PC-9 (cell line): ENCODE measurements around the gene ANK2. TPM values are rescaled to one million over a fixed set of nuclear protein-coding genes. Genes with fewer than 3 reads are reported as not detected.

Experiments
- BruUV-seq: library from RNA; stranded (reverse); fragments of 400-500 nt; replicated peaks from 2 replicates; lab custom pipeline; 2021; lab: Mats Ljungman, UMichigan
- CTCF ChIA-PET: fragments of 300-600 bp; sonication (Branson Sonifier 250); formaldehyde crosslinking; loops from one replicate; lab custom pipeline; 2022; ENCODE audit warnings: antibody characterized with exemption; lab: Charles Lee
- POLR2A ChIA-PET: fragments of 300-600 bp; sonication (Branson Sonifier 250); formaldehyde crosslinking; loops from one replicate; lab custom pipeline; 2022; ENCODE audit warnings: antibody characterized with exemption; ENCODE audit not compliant: unreplicated experiment; lab: Charles Lee
- DNase-seq, 2 experiments: peaks; one replicate each; pipeline versions ENCODE4 v3.0.0 to v3.0.0-alpha.2; 2015 to 2022; ENCODE audit warnings: mixed read lengths in 1 of 2
- H2AFZ ChIP-seq: fragments of 200-600 bp; sonication (generic); 2 replicates; pipeline ENCODE4 v1.8.1; 2017; ENCODE audit warnings: antibody characterized with exemption
- H3F3A ChIP-seq: fragments of 200-600 bp; sonication (generic); 2 replicates; pipeline ENCODE4 v1.8.1; 2017; ENCODE audit warnings: antibody characterized with exemption, mild to moderate bottlenecking, low read depth; ENCODE audit not compliant: insufficient read depth
- H3K27ac ChIP-seq: fragments of 200-600 bp; sonication (generic); 2 replicates; pipeline ENCODE4 v1.6.1; 2016; ENCODE audit warnings: mixed run types
- H3K27me3 ChIP-seq: fragments of 200-600 bp; sonication (generic); 2 replicates; pipeline ENCODE4 v1.6.1; 2016; ENCODE audit warnings: low read depth, mixed run types; ENCODE audit not compliant: insufficient read depth
- H3K36me3 ChIP-seq: fragments of 200-600 bp; sonication (generic); 2 replicates; pipeline ENCODE4 v1.6.1; 2016; ENCODE audit warnings: low read depth, mixed run types
- H3K4me1 ChIP-seq: fragments of 200-600 bp; sonication (generic); replicated peaks from 2 replicates; pipeline ENCODE4 v1.6.1; 2016; ENCODE audit warnings: mixed run types; ENCODE audit not compliant: insufficient read depth
- H3K4me2 ChIP-seq: fragments of 200-600 bp; sonication (generic); 2 replicates; pipeline ENCODE4 v1.6.1; 2017; ENCODE audit warnings: mixed run types
- H3K4me3 ChIP-seq: fragments of 200-600 bp; sonication (generic); 2 replicates; pipeline ENCODE4 v1.6.1; 2016; ENCODE audit warnings: mixed run types
- H3K79me2 ChIP-seq: fragments of 200-600 bp; sonication (generic); 2 replicates; pipeline ENCODE4 v1.6.1; 2017; ENCODE audit warnings: low read depth, mixed run types
- H3K9me2 ChIP-seq: fragments of 200-600 bp; sonication (generic); 2 replicates; pipeline ENCODE4 v1.8.1; 2017; ENCODE audit warnings: mild to moderate bottlenecking; ENCODE audit not compliant: insufficient read depth
- H3K9me3 ChIP-seq: fragments of 200-600 bp; sonication (generic); 2 replicates; pipeline ENCODE4 v1.8.1; 2016; ENCODE audit warnings: low read depth; ENCODE audit not compliant: insufficient read depth
- H4K20me1 ChIP-seq: fragments of 200-600 bp; sonication (generic); 2 replicates; pipeline ENCODE4 v1.8.1; 2017; ENCODE audit not compliant: insufficient read depth
- EZH2 ChIP-seq: fragments of 200-600 bp; sonication (generic); IDR thresholded peaks from 2 replicates; pipeline ENCODE4 v1.8.0; 2017; ENCODE audit warnings: antibody characterized with exemption, low read depth
- intact Hi-C: fragments of 100-400 bp; cut with micrococcal nuclease; formaldehyde crosslinking; loops from one replicate; pipeline ENCODE4 v1.10.0; 2022; ENCODE audit not compliant: unreplicated experiment
- total RNA-seq: library from RNA; stranded (reverse); gene quantifications from 2 replicates; pipeline ENCODE4 v1.2.3, GENCODE V29; 2021
- TF ChIP-seq, protein P1 (sequence below): fragments of 200-600 bp; sonication (generic); conservative IDR thresholded peaks from 2 replicates; pipeline ENCODE4 v1.6.1; 2017; ENCODE audit warnings: mixed run types, antibody characterized with exemption, mild to moderate bottlenecking, moderate library complexity

The ANK2 gene
- total RNA-seq, 1 experiment from 2014 or later: 0.61 TPM

DNA sequence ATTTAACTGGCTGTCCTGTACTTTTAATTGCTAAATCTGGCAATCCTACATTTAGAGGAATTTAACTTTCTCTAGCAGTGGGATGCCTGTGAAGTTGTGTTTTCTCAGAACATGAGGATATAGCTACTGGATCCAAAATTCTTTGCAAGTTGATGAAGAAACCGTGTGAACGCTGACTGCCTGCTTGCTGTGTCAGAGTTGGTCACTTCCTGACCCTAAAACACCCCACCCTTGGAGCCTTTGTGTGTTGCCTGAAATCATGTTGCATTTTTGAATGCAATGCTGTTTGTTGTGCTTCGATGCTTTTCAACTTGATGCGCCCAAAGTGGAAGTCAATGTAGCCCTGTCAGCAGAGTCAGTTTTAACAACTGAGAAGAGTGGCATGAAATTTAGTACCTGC is 211.2 kb downstream of the ANK2 start:
- Histone ChIP-seq H3F3A (no peaks in the 10 kb centered on the region), H3K9me2 (no peaks in the 10 kb centered on the region), H3K9me3 (no peaks in the 10 kb centered on the region), H3K27ac (no peak overlapping the region), H3K79me2 (no peaks in the 10 kb centered on the region), H3K4me2 (no peak overlapping the region), H4K20me1 (no peaks in the 10 kb centered on the region), H3K27me3 (no peaks in the 10 kb centered on the region), H2AFZ (no peak overlapping the region), H3K4me1 (no peaks in the 10 kb centered on the region), H3K4me3 (no peak overlapping the region), H3K36me3 (no peaks in the 10 kb centered on the region)
- TF ChIP-seq, protein P1, sequence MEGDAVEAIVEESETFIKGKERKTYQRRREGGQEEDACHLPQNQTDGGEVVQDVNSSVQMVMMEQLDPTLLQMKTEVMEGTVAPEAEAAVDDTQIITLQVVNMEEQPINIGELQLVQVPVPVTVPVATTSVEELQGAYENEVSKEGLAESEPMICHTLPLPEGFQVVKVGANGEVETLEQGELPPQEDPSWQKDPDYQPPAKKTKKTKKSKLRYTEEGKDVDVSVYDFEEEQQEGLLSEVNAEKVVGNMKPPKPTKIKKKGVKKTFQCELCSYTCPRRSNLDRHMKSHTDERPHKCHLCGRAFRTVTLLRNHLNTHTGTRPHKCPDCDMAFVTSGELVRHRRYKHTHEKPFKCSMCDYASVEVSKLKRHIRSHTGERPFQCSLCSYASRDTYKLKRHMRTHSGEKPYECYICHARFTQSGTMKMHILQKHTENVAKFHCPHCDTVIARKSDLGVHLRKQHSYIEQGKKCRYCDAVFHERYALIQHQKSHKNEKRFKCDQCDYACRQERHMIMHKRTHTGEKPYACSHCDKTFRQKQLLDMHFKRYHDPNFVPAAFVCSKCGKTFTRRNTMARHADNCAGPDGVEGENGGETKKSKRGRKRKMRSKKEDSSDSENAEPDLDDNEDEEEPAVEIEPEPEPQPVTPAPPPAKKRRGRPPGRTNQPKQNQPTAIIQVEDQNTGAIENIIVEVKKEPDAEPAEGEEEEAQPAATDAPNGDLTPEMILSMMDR: no peak
- TF ChIP-seq EZH2: no peak
- no TSS peak for BruUV-seq
- intact Hi-C loops: no loop called here
- ChIA-PET CTCF (no interaction called here), POLR2A (no interaction called here)
- DNase-seq: no peak

DNA sequence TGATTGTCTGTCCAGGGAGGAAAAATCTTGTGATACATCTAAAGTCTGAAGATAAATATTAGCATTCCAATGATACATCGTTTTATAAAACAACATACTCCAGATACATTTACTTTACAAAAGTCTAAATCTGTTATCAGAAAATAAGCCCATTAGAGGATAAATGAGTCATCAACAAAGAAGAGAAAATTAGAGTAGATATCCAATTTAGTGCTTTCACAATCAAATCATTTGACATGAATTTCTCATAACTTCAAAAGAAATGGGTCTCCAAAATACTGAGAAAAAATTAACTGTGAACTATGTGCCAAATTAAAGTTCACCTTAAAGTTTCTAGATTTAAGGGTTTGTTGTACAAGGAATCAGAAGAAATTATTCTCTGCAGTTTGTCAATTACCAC is 213.8 kb downstream of the ANK2 start:
- H2AFZ ChIP-seq: no peak overlapping the region
- H3K9me2 ChIP-seq: no peaks in the 10 kb centered on the region
- intact Hi-C loops: no loop called here
- H3K27me3 ChIP-seq: no peaks in the 10 kb centered on the region
- no peaks in the 10 kb centered on the region for H4K20me1 ChIP-seq
- no peaks in the 10 kb centered on the region for H3K36me3 ChIP-seq
- no peaks in the 10 kb centered on the region for H3F3A ChIP-seq
- H3K4me2 ChIP-seq: no peak overlapping the region
- no peak for DNase-seq
- TF ChIP-seq, protein P1: no peak
- TF ChIP-seq EZH2: no peak
- POLR2A ChIA-PET: no interaction called here
- BruUV-seq: no TSS peak
- CTCF ChIA-PET: no interaction called here
- no peaks in the 10 kb centered on the region for H3K4me1 ChIP-seq
- no peaks in the 10 kb centered on the region for H3K9me3 ChIP-seq
- H3K4me3 ChIP-seq: no peak overlapping the region
- no peak overlapping the region for H3K27ac ChIP-seq
- H3K79me2 ChIP-seq: no peaks in the 10 kb centered on the region

DNA sequence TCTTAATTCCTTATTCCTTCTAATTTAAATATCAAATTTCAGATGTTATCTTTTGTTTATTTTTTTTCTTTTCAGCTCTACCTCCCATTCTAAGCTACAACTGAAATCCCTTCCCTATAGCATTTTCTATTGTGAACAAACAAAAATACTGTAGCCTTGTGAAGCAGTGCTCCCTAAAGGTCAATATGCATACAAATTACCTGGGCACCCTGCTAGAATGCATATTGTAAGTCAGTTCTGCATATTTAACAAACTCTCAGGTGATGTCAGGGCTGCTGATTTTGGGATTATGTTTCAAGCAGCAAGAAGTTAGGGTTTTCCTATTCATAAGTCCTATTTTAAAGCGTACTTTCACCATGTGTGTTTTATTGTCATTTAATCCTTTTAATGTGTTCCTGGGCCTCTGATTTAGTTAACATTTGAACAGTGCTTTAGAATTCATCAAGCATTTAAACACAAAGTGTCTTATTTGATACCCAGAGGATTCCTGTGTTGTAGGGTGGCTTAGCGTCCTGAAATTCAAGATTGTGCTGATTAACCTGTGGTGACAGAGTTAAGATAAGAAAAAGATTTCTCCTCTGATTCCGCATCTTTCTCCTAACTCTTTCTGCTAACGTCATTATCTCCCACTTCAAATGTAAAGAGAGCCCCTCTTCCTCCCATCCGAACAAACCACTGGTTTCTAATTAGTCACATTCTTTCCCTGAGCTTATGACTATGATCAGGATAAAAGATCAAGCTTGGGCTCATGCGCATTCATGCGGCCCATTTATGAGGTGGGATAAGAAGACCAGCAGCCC is 221.3 kb downstream of the ANK2 start:
- TF ChIP-seq EZH2: no peak
- TF ChIP-seq, protein P1: no peak
- intact Hi-C loops: loop anchor here (10.0 kb wide), 1 partner anchor 124 kb away; no protein-coding TSS in a partner anchor
- CTCF ChIA-PET: no interaction called here

More for the DNA sequence above, 221.3 kb downstream of the ANK2 start:
- BruUV-seq: no TSS peak
- Histone ChIP-seq H3K79me2 (no peaks in the 10 kb centered on the region), H3F3A (no peaks in the 10 kb centered on the region), H3K9me3 (no peaks in the 10 kb centered on the region), H4K20me1 (no peaks in the 10 kb centered on the region), H3K27ac (no peak overlapping the region), H3K27me3 (no peaks in the 10 kb centered on the region), H3K36me3 (no peaks in the 10 kb centered on the region), H3K4me2 (no peak overlapping the region), H3K4me3 (no peak overlapping the region), H3K9me2 (no peaks in the 10 kb centered on the region), H2AFZ (no peak overlapping the region), H3K4me1 (no peaks in the 10 kb centered on the region)
- POLR2A ChIA-PET: no interaction called here
- DNase-seq: no peak
